Tibial nerve (tissue), 4 donors: ENCODE results near the gene RAE1. TPM values are rescaled to one million over a fixed set of nuclear protein-coding genes. Genes with fewer than 3 reads are reported as not detected.

Source experiments
- DNase-seq, 2 donors: peaks; one replicate each; pipeline ENCODE4 v3.0.0-alpha.2; 2019; ENCODE audit warnings: low spot score in 2 of 2
- H3K27ac ChIP-seq, 4 donors: fragments of 200-600 bp; sonication (generic) in 3 of 4; one replicate each; pipeline ENCODE4 v1.5.1; 2017 to 2019; ENCODE audit warnings: mild to moderate bottlenecking in 1 of 4
- H3K27me3 ChIP-seq, 2 donors: fragments of 200-600 bp; sonication (generic) in 1 of 2; one replicate each; pipeline versions ENCODE4 v1.5.1 to v1.6.0; 2017 to 2019
- H3K36me3 ChIP-seq, 3 donors: fragments of 200-600 bp; sonication (generic); one replicate each; pipeline ENCODE4 v1.5.1; 2018 to 2019
- H3K4me1 ChIP-seq, 4 donors: fragments of 200-600 bp; sonication (generic) in 3 of 4; one replicate each; pipeline ENCODE4 v1.5.1; 2017 to 2019
- H3K4me3 ChIP-seq, 4 donors: fragments of 200-600 bp; sonication (generic) in 3 of 4; one replicate each; pipeline ENCODE4 v1.5.1; 2017 to 2019; ENCODE audit warnings: mild to moderate bottlenecking in 1 of 4, moderate library complexity in 1 of 4
- H3K9me3 ChIP-seq, 4 donors: fragments of 200-600 bp; sonication (generic) in 3 of 4; one replicate each; pipeline ENCODE4 v1.5.1; 2017 to 2019
- EP300 ChIP-seq, 2 donors: sonication (generic); formaldehyde crosslinking; IDR thresholded peaks; one replicate each; pipeline ENCODE4 v1.6.1; 2017; ENCODE audit warnings: antibody characterized with exemption in 2 of 2, mild to moderate bottlenecking in 1 of 2
- POLR2A ChIP-seq, 2 donors: fragments of 450-650 bp; IDR thresholded peaks; one replicate each; pipeline ENCODE4 v1.6.1; 2017; ENCODE audit warnings: antibody characterized with exemption in 2 of 2, mild to moderate bottlenecking in 2 of 2, moderate library complexity in 2 of 2
- WGBS, 2 donors: methylation state at CpG; one replicate each; pipeline ENCODE4 v1.1.5; 2018; 5-methylcytosine and 5-hydroxymethylcytosine counted together
- total RNA-seq, 4 donors: library from RNA; depleted of rRNA; stranded (reverse); fragments of >200 nt; gene quantifications; one replicate each; pipeline ENCODE4 v1.1.0, GENCODE V29; 2016
- TF ChIP-seq, protein P1 (sequence below), 5 experiments: fragments of 200-600 bp in 3 of 5; fragments of 450-650 bp in 2 of 5; sonication (generic) in 3 of 5; IDR thresholded peaks; one replicate each; pipeline ENCODE4 v1.5.1; 2016 to 2019; ENCODE audit warnings: antibody characterized with exemption in 5 of 5, mild to moderate bottlenecking in 3 of 5, moderate library complexity in 2 of 5

RAE1 gene
- total RNA-seq, 4 donors from 2014 or later = 12.6 to 20.9 (median 19.0) TPM

DNA sequence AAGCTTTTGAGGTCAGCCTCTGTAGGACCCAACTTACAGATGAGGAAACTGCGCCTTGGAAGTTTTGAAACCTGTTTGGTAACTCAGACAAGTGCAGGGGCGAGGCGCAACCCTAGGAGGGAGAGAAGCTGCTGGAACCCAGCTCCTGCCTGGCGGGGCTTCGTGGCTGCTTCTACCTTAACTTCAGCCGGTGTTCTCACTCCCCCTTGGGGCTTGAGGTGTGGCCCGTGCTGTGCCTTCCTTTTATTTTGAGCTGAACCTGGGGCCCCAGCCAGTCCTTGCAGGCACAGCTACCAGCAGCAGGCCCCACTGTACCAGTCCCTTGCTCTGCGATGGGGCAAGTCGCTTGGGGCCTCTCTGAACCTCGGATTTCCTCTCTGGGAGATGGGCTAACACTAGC, 52.2 kb downstream of the RAE1 start:
- no peak overlapping the region for H3K27ac ChIP-seq
- peaks cover 0 to 33% (median 30%) of the 10 kb centered on the region in 4 donors for H3K4me1 ChIP-seq
- H3K36me3 ChIP-seq = peaks cover 0 to 67% (median 5%) of the 10 kb centered on the region in 3 donors
- H3K4me3 ChIP-seq = no peak overlapping the region
- no peak for TF ChIP-seq EP300 (IDR thresholded peaks at IDR 0.05)
- TF ChIP-seq, protein P1, sequence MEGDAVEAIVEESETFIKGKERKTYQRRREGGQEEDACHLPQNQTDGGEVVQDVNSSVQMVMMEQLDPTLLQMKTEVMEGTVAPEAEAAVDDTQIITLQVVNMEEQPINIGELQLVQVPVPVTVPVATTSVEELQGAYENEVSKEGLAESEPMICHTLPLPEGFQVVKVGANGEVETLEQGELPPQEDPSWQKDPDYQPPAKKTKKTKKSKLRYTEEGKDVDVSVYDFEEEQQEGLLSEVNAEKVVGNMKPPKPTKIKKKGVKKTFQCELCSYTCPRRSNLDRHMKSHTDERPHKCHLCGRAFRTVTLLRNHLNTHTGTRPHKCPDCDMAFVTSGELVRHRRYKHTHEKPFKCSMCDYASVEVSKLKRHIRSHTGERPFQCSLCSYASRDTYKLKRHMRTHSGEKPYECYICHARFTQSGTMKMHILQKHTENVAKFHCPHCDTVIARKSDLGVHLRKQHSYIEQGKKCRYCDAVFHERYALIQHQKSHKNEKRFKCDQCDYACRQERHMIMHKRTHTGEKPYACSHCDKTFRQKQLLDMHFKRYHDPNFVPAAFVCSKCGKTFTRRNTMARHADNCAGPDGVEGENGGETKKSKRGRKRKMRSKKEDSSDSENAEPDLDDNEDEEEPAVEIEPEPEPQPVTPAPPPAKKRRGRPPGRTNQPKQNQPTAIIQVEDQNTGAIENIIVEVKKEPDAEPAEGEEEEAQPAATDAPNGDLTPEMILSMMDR (IDR thresholded peaks at IDR 0.05) = no peak
- no peak for TF ChIP-seq POLR2A (IDR thresholded peaks at IDR 0.05)
- H3K9me3 ChIP-seq = no peaks in the 10 kb centered on the region
- no peak for DNase-seq
- H3K27me3 ChIP-seq = no peaks in the 10 kb centered on the region
- WGBS, 2 donors = 90 to 92% methylated on average over 10 of the region's 10 CpGs

DNA sequence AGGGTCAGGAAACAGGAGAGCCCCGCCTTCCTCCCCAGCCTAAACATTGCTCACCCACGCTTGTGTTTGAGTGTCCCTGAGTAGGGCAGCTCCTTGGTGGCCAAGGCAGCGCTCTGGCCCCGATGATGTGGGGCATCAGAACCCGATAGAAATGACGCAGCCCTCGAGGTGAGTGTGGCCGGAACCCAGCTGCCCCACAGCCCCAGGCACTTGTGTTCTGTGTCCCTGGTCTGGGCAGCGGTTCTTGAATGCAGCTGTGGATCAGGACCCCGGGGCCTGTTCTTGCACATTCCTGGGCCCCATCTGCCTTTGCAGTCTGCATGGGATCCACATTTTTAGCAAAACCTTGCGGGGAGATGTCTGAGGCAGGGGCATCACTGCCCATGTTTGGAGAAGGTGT, 53.0 kb downstream of the RAE1 start:
- no peak for TF ChIP-seq EP300 (IDR thresholded peaks at IDR 0.05)
- no peak for TF ChIP-seq POLR2A (IDR thresholded peaks at IDR 0.05)
- TF ChIP-seq, protein P1 (IDR thresholded peaks at IDR 0.05) = no peak
- Histone ChIP-seq H3K4me1 (peaks cover 0 to 25% (median 23%) of the 10 kb centered on the region in 4 donors), H3K27ac (no peak overlapping the region), H3K27me3 (no peaks in the 10 kb centered on the region), H3K4me3 (no peak overlapping the region), H3K36me3 (peaks cover 0 to 75% (median 11%) of the 10 kb centered on the region in 3 donors), H3K9me3 (no peaks in the 10 kb centered on the region)
- DNase-seq = no peak
- WGBS, 2 donors = 93 to 98% methylated on average over 10 to 11 of the region's 11 CpGs

- WGBS, 2 donors = 89 to 94% methylated on average over 22 of the region's 22 CpGs
- Histone ChIP-seq H3K9me3 (no peaks in the 10 kb centered on the region), H3K27me3 (no peaks in the 10 kb centered on the region), H3K4me1 (peaks cover 0 to 20% (median 17%) of the 10 kb centered on the region in 4 donors), H3K36me3 (peaks cover 0 to 80% (median 12%) of the 10 kb centered on the region in 3 donors), H3K4me3 (no peak overlapping the region), H3K27ac (no peak overlapping the region)
- DNase-seq = no peak
- TF ChIP-seq POLR2A (IDR thresholded peaks at IDR 0.05) (no peak), EP300 (IDR thresholded peaks at IDR 0.05) (no peak)
- TF ChIP-seq, protein P1 (IDR thresholded peaks at IDR 0.05) = no peak
Measured at GRCh38 chr20:57404419-57405072, 53.5 kb downstream of the RAE1 start.

DNA sequence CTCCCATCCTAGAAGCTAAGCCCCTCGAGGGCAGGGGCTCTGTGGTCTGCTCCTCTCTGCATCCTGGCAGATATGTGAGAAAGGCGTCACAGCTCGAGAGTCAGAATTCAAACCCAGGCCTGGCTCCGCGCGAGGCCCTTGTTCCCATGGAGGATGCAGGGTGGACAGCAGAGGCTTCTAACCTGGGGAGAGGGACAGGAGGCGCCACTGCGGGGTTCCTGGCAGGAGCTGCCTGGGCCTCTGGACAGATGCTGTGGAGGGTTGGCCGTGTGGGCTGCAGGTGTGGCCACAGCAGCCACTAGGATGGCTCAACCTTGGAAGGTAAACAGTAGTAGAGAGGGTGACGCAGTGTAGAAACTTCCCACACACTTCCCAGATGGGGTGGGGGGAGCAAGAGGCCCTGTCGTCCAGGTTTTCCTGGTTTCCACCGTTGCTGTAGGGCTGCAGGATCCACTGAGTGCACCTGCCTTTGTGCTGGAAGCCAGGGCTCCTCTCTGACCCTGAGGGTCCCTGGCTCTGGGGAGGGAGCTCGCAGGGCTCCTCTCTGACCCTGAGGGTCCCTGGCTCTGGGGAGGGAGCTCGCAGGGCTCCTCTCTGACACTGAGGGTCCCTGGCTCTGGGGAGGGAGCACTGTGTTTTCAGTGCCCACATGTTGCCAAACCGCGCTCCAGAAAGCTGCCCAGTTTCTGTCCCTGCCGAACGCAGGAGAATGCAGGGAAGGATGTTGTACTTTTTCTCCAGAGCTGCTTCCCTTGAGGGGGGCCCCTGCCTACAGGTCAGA, 54.4 kb downstream of the RAE1 start:
- Histone ChIP-seq H3K4me1 (peaks cover 0 to 11% (median 8%) of the 10 kb centered on the region in 4 donors), H3K9me3 (no peaks in the 10 kb centered on the region), H3K4me3 (no peak overlapping the region), H3K27me3 (no peaks in the 10 kb centered on the region), H3K27ac (no peak overlapping the region), H3K36me3 (peaks cover 0 to 89% (median 12%) of the 10 kb centered on the region in 3 donors)
- TF ChIP-seq, protein P1 (IDR thresholded peaks at IDR 0.05) = no peak
- TF ChIP-seq POLR2A (IDR thresholded peaks at IDR 0.05) (no peak), EP300 (IDR thresholded peaks at IDR 0.05) (no peak)
- 90 to 91% methylated on average over 16 to 18 of the region's 18 CpGs for WGBS, 2 donors
- no peak for DNase-seq

DNA sequence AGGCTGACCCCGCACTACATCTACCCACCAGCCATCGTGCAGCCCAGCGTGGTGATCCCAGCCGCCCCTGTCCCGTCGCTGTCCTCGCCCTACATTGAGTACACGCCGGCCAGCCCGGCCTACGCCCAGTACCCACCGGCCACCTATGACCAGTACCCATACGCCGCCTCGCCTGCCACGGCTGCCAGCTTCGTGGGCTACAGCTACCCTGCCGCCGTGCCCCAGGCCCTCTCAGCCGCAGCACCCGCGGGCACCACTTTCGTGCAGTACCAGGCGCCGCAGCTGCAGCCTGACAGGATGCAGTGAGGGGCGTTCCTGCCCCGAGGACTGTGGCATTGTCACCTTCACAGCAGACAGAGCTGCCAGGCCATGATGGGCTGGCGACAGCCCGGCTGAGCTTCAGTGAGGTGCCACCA, 56.5 kb downstream of the RAE1 start:
- Histone ChIP-seq H3K4me1 (no peaks in the 10 kb centered on the region), H3K9me3 (no peaks in the 10 kb centered on the region), H3K4me3 (no peak overlapping the region), H3K27me3 (no peaks in the 10 kb centered on the region), H3K27ac (no peak overlapping the region), H3K36me3 (peaks cover 0 to 81% (median 12%) of the 10 kb centered on the region in 3 donors)
- no peak for DNase-seq
- no peak for TF ChIP-seq POLR2A (IDR thresholded peaks at IDR 0.05)
- TF ChIP-seq, protein P1 (IDR thresholded peaks at IDR 0.05) = no peak
- TF ChIP-seq EP300 (IDR thresholded peaks at IDR 0.05) = no peak
- 93 to 98% methylated on average over 23 to 24 of the region's 29 CpGs for WGBS, 2 donors
